HG02571 (cell line): ENCODE measurements around the gene DOCK2.
"Not testable (repeated sequence)": the region's sequence is repeated elsewhere in the genome, so short reads cannot be mapped to it uniquely, and the experiment has no call there.

Source experiments
- ATAC-seq: cut with Tn5 transposase; IDR thresholded peaks from one replicate; pipeline ENCODE4 v1.9.1; 2021; ENCODE audit warnings: mild to moderate bottlenecking, moderate library complexity; ENCODE audit not compliant: unreplicated experiment

The DOCK2 gene

DNA sequence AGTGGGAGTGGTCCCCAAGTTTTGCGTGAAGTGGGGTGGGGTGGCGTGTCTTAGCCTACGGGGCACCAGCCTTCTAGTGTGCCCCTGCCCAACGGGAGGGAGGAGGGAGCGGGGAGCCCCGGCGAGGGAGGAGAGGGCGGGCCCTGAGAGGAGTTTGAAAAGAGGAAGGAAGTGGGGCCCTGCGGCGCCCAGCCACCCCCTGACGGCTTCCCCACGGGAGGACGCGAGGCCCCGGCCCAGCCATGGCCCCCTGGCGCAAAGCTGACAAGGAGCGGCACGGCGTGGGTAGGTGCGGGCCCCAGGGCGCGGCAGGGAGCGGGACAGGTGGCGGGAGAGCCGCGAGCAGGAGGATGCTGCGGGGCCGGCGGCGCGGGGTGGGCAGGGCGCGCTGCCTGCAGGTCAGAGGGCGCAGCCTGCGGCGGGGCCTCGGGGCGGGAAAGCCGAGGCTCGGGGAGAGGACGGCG is at the start of gene DOCK2:
Gene DOCK2, plus strand, starts transcription at position 191 of the 464 bp plus-strand sequence. Its CDS starts 52 bp downstream, at position 243.
- peak; percentile 91 for ATAC-seq

DNA sequence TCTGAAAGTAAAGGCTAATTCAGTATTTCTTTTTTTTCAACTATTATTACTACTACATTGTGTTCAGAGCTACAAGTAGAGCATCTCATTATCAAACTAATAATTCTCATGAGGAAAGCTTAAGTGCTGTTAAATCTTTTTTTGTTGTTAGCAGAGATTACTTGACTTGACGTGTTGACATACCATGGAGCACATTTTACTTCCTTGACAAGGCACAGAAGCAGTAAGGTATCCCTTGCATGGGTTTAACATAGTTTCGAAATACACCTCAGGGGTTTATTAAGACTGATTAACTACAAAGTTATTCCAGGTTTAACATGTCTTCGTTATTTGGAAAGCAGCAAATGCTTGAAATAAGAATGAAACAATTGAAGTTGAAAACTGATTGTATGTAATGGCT is 46.5 kb upstream of the DOCK2 start:
- no peak for ATAC-seq

DNA sequence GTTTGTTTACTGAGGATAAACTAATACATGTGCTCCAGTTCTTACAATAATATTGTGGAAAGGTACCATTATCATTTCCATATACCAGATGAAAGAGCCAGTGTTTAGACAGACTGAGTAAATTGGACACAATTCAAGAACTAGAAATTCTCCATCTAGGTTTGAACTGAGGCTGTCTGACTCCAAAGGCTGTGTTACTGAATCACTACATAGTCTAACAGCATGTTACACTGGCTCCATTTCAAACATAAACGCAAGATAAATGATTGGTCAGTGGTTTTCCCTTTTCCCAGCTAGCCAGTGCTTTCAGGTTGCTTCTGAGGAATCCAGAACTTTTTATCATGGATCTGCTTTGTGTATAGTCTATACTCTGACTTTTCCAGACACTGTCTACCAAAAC is 45.4 kb upstream of the DOCK2 start:
- ATAC-seq = no peak

DNA sequence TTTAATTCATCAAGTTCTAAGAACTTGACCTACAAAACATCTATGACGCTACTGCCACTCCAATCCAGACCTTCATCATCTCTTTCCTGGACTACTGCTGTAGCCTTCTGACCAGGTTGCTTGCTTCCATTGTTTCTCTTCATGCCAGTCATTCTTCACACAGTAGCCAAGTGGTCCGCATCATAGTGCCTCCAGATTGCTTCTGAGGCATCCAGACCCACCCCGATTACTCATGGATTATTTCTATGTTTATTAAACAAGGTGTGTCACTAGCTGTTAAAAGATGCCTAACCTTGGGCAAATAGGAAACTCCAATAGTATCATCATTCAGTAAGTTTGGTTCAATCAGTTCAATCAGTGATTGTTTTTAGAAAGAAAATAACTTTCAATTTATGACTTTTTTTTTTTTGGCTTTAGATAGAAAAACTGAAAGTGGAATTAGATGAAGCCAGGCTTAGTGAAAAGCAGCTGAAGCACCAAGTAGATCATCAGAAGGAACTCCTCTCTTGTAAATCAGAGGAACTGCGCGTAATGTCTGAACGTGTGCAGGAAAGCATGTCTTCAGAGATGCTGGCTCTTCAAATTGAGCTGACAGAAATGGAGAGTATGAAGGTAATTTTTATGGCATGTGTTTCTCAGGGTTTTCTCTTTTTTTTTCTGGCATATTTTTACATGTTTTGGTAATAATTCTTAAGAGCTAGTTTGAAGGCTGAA is 44.0 kb upstream of the DOCK2 start:
- ATAC-seq = no peak

DNA sequence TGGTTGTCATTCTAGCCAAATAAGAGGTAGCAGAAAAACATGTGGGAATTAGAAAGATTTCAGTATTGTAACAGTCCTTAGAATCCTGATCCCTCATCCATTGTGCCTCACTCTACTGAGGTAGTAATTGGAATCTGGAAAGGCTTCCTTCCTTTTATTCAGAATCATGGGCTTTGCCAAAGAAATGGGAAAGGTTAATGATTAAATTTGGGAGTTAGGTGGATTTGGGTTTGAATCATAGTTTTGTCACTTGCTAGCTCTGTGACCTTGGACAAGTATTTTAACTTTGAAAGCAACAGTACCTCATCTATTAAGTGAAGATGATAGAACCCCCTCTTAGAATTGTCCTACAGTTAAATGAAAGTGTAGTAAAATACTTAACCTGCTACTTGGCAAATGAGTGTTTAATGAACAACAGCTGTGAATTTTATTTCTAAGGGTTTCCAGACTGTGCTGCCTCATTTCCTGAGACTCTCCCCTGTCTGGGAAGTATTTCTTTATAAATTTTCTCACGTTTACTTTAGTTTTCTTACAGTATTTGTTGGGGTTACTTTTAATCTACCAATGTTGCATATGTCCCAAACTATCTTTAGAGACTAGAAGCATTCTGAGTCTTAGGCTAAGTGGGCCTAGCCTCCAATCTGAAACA is 41.8 kb upstream of the DOCK2 start:
- ATAC-seq = no peak

DNA sequence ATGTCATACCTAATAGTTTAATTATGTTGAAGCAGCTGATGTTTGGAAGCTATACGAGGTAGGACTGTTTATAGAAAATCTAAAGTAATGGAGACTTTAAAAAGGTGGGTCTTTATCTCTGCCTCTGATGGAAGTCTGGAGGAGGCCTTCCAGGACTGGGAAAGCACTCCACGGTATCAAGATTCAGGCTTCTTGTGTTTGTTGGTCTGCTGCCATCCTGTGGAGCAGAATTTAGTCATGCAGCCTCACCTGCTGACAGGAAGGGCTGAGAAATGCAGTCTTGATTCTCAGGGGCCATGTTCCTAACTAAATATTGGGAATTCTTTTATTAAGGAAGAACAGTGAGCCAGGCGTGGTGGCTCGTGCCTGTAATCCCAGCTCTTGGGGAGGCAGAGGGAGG is 37.6 kb upstream of the DOCK2 start:
- no peak for ATAC-seq

DNA sequence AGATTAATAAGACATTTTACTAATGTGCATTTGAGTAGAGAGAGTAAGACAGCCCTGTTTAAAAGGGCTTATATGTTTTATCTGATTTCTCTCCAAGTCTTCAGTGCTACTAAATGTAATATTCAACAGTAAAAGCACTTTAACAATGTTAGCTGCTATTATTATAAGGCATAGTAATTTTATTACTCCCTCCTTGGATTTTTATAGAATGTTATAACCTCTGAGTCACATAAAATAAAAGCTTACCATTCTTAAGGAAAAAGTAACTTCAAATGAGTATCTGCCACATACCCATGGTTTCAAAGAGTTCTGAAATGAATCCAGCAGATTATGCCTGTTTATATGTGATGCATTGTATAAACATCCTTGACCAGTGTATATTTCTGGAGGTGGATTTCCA is 34.5 kb upstream of the DOCK2 start:
- no peak for ATAC-seq

DNA sequence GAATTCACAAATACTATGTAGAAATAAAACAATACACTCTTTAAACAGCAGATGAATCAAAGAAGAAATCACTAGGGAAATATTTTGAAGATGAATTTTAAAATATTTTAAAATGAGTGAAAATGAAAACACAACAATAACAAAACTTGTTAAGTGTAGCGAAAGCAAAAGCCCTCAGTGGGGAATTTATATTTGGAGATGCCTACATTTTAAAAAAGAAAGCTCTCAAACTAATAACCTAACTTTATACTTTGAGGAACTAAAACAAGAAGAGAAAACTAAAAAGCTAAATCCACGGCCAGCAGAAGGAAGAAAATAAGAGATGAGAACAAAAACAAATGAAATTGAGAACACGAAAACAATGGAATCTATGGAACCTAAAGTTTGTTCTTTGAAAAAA is 30.8 kb upstream of the DOCK2 start:
- no peak for ATAC-seq

DNA sequence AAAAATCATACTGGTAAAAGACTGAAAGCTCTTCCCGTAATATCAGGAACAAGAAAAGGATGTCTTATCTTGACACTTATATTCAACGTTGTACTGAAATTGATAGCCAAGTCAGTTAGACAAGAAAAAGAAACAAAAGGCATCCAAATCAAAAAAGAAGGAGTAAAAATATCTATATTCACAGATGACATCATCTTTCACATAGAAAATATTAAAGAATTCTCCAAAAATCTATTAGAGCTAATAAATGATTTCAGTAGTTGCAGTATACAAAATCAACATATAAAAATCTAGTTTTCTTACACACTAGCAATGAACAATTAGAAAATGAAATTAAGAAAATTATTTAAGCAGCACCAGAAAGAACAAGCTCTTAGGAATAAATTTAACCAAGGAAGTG is 29.2 kb upstream of the DOCK2 start:
- ATAC-seq = no peak

DNA sequence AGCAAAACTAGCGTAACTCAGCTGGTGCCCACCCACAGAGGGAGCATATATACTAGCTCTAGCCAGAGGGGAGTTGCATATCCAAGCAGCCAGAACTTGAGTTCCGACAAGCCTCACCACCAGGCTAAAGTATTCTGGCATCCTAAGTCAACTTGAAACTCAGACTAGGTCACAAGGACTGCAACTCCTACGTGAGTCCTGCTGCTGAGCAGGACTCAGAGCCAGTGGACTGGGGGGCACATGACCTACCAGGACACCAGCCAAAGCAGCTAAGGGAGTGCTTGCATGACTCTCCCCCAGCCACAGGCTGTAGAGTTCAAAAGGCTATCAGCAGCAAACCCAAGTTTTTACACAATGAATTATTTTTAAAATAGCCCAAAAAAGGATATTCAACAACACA is 27.4 kb upstream of the DOCK2 start:
- ATAC-seq = no peak

DNA sequence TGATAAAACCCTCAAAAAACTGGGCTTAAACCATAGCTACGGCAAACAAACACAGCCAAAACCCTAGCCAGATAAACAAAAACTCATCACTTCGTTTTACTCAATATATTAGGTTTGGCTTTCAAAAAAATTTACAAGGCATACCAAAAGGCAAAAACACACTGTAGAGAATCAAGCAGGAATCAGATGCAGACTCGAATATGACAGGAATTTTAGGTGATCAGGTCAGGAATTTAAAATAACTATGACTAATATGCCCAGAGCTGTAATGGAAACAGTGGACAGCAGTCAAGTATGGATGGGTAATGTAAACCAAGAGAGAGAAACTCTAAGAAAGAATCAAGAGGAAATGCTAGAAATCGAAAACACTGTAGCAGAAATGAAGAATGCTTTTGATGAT is 26.5 kb upstream of the DOCK2 start:
- ATAC-seq = no peak

DNA sequence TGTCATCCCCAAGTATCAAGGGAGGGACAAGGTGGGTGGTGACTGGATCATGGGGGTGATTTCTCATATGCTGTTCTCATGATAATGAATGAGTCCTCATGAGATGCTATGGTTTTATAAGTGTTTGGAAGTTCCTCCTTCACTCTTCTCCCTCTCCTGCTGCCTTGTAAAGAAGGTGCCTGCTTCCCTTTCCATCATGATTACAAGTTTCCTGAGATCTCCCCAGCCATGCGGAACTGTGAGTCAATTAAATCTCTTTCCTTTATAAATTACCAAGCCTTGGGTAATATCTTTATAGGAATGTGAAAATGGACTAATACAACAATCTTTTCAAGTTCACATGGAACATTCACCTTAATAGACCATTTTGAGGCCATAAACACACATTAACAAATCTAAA is 21.5 kb upstream of the DOCK2 start:
- no peak for ATAC-seq

DNA sequence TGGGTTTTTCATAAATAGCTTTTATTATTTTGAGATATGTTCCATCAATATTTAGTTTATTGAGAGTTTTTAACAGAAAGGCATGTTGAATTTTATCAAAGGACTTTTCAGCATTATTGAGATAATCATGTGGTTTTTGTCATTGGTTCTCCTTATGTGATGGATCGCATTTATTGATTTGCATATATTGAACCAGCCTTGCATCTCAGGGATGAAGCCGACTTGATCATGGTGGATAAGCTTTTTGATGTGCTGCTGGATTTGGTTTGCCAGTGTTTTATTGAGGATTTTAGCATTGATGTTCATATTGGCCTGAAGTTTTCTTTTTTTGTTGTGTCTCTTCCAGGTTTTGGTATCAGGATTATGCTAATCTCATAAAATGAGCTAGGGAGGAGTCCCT is 12.8 kb upstream of the DOCK2 start:
- not testable (repeated sequence) for ATAC-seq

DNA sequence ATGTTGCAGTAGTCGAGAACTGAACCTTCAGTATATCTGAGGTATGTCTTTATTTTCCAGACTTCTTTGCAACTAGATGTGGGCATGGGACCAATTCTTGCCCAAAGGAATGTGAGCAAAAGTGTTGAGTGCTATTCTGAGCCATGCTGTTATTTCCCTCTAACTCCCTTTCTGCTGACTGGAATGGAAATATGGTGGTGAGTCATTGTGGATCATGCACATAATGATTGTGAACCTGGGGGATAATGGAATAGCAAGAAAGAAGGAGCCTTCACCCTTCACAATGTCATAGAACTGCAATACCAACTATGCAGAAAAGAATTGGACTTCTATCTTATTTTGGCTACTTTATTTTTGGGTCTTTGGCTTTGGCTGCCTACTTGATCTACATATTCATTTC is 10.3 kb upstream of the DOCK2 start:
- ATAC-seq = no peak

DNA sequence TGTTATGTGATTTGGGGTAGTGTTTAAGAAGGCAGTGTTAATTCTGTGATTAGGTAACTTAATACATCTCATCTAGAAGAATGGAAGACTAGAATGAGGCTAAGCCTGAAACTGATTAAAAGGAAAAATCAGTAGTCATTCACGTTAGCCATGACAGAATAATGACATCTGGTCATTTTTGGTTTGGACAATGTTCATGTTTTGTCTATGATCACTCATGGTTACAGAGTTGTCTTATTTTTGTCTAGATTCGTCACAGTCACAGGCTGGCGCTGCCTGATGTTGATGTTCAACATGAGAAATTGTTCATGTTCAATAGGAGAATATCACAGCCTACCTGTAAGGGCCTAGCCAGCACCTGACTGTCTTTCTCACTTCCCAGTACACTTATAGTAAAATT is 9.5 kb upstream of the DOCK2 start:
- ATAC-seq = no peak

DNA sequence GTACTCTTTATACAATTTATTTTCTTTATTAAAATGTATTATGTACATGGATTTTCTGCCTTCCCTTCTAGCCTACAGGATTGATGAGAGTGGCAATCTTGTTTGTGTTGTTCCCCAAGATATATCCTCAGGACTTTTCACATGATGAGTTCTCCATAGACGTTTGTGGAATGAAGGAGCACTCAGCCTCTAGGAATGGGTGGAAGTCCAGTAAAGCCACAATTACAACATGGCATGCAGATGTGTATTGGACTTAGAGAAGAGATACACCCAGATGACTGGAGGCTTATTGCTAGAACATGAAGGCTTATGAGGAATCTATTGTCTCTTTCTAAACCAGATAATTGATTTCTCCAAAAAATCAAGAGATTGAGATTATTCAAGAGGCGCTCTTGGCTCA is 8.2 kb upstream of the DOCK2 start:
- no peak for ATAC-seq

DNA sequence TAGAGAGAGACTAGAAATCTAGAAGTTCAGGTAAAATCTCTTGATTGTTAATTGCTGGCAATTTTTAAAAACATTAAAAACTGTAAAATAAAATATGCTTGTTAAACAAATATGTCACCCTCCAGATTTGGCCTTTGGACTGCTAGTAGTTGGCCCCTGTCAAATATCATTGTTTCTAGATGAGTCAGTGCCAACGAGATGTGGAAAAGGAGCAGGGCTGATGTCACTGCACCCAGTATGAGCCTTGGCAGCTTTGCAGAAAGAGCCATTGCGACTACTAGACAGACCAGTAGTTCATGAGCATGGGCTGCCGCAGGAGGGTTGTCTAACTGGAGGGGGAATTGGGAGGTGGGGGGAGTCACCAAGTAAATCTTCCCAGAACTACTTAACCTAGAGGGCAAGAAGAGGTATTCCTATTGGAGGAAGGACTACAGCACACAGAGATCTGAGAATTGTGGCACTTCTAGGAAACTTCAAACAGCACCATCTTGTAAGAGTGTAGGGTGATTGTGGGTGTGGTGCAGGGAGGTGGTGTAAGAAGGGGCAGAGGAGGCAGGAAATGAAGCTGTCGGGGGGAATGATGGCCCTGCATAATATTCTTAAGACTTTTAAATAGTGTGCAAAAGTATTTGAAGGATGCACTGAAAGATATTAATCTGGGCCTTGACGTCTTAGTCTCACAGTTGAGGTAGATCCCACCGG is 7.1 kb upstream of the DOCK2 start:
- no peak for ATAC-seq

DNA sequence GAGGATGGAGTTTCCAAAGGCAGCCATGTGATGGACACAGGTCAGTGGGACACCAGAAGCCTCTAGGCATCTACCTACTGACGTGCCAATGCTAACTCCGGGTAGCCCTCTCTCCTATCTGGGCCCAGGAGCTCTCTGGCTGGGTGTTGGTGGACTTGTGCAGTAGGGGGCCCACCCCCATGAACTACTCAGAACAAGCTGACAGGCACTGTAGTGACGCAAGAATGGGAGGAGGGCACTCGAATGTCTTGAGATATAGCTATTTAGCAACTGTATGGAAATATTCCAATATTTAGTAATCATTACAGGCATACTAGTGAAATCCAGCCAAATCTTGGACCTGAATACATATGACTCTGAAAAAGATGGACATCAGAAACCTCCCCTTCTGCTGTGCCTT is 5.7 kb upstream of the DOCK2 start:
- ATAC-seq = no peak

DNA sequence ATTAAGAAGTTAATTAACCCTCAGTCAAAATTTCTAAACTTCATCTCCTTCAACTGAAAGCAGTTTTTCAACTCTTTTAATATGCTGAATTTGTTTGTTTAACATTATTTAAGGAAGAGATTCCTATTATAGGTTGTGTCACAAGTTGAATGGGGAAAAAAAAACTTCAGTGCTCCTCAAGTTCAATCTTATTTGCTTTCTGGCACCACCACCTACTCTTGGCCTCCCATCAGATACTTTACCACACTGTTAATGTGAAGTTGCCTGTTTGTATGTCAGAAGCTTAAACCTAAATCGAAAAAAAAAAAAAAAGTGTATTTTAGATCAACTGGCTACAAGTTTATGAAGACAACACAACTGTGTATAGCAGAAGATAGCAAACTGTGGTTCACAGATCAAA is 4.1 kb upstream of the DOCK2 start:
- no peak for ATAC-seq

DNA sequence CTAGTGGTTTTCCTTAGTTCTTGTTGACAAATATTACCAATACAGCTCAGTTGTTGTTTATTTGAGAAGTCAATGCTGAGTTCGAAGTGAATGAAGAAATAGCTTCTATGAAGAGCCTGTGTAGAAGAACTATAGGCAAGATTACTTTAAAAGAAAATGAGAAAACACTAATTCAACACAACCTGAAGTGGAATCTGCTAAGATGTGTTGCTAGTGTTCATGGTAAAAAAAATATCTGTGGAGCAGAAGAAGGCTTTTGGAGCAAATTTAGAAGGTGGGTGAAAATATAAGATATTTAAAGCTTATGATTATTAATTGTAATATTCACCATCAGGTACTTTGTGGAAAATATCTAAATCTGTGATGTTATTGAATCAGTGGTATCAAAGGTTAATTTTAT is 2.5 kb upstream of the DOCK2 start:
- ATAC-seq = no peak

DNA sequence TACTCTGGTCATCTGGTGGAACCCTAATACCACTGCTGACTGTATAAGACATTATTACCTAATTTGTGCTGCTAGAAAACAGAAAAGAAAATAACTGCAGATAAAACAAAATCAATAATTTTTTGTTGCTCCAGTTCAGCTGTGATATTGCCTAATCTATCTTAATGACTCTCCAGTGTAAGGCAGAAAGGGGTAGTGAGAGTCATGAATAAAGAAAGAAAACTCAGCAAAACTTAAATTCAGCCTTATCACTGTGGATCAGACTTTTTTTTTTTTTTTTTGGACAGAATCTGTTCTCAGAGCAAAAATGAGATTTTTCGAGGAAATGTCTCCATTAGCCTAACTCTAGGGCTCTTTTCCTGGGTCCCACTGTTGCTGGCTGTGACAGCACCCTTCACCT is 1.1 kb upstream of the DOCK2 start:
- no peak for ATAC-seq

DNA sequence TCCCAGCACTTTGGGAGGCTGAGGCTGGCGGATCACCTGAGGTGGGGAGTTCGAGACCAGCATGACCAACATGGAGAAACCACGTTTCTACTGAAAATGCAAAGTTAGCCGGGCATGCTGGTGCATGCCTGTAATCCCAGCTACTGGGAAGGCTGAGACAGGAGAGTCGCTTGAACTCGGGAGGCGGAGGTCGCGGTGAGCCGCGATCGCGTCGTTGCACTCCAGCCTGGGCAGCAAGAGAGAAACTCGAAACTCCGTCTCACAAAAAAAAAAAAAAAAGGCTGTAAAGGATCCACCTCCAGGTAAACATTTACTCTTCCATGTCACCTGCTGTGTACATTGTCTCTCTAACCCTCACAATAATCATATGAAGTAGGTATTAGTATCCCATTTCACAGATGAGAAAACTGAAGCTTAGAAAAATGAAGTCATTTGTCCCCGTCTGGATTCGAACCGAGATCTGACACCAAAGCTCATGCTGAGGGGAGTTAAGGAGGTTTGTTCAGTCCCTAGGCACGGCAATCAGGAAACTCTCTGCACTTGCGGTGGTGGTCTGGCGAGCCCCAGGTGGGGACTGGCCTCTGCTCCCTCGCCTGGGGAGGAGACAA is 494 bp upstream of the DOCK2 start:
- ATAC-seq = no peak
